HUDEP-2 (cell line): ENCODE results near the gene CEACAM19.
A peak's percentile ranks its signal among the peaks of the same experiment; 100 is the strongest.
"Not testable (repeated sequence)": the region's sequence is repeated elsewhere in the genome, so short reads cannot be mapped to it uniquely, and the experiment has no call there.

ENCODE experiments used
- DNase-seq, 76 experiments: peaks; one replicate each; lab custom pipeline; 2025; ENCODE audit not compliant: unreplicated experiment in 76 of 76; lab: John Stamatoyannopoulos, UW

The CEACAM19 gene

GRCh38 chr19:44670027-44670426 is 1.3 kb upstream of the CEACAM19 start:
- not testable (repeated sequence) for DNase-seq

GRCh38 chr19:44672226-44672625 is 944 bp downstream of the CEACAM19 start:
- no peak for DNase-seq

GRCh38 chr19:44673510-44673909 is 2.2 kb downstream of the CEACAM19 start:
- DNase-seq = no peak

GRCh38 chr19:44675521-44675920 is 4.2 kb downstream of the CEACAM19 start:
- DNase-seq = no peak

- no peak for DNase-seq
Measured at GRCh38 chr19:44677019-44677811, 5.9 kb downstream of the CEACAM19 start.

GRCh38 chr19:44680536-44680935 is 9.3 kb downstream of the CEACAM19 start:
- DNase-seq = no peak

GRCh38 chr19:44681992-44682790 is 10.9 kb downstream of the CEACAM19 start:
- no peak for DNase-seq

- DNase-seq = no peak
Measured at GRCh38 chr19:44682807-44683206, 11.5 kb downstream of the CEACAM19 start.

DNA sequence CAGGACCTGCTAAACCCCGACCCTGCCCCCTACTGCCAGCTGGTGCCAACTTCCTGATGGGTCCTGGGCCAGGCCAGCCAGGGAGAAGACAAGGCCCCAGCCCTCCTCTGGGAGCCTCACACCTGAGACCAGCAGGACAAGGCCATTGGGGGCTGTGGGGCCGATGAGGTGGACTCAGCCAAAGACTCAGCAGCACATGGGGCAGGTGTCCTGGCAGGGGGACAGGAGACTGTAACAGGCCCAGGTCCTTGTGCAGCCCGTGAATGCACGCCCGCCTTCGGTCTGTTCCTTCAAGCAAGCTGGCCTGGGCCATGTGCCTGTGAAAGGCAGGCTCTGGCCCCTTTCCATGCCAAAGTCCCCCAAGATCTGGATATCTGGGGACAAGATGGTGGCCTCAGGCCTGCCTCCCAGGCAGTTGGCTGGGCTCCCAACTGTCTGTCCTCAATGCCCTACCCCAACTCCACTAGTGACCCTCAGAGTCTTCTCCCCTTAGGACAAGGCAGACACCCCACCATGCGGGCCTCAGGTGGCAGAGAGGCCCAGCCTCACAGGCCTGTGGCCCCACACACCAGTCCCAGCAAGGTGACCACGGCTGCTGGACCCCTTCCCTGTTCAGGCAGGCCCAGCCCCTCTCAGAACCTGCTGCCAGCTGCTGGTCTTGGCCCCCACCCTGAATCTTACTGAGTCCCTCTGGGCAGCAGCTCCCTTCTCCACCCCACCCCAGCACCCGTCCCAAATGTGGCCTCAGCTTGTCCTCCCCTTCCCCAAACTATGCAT is 12.3 kb downstream of the CEACAM19 start:
- no peak for DNase-seq

DNA sequence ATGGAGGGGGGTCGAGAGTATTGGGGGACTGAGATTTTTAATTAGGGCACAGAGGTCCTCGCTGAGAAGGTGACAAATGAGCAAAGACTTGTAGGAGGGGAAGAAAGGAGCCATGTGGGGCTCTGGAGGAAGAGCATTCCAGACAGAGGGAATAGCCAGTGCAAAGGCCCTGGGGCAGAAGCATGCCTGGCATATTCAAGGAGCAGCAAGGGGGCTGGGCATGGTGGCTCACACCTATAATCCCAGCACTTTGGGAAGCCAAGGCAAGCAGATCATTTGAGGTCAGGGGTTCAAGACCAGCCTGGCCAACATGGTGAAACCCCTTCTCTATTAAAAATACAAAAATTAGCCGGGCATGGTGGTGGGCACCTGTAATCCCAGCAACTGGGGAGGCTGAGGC is 13.1 kb downstream of the CEACAM19 start:
- DNase-seq = not testable (repeated sequence)

- DNase-seq = no peak
Measured at GRCh38 chr19:44684892-44685863, 13.9 kb downstream of the CEACAM19 start.

DNA sequence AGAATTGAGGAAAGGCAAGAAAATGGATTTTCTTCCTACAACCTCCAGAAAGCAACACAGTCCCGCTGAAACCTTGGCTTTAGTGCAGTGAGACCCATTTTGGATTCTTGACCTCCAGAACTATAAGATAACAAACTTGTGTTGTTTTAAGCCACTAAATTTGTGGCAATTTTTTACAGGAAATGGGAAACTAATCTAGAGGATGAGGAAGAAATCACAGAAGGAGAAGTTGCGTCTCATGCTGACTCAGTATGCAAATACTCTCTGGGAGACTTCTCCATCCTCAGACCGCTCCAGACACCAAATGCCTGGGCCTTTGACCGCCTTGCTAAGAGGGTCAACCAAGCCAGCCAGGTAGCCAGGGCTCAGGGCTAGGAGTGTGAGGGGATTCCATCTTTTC is 14.6 kb downstream of the CEACAM19 start:
- no peak for DNase-seq

DNA sequence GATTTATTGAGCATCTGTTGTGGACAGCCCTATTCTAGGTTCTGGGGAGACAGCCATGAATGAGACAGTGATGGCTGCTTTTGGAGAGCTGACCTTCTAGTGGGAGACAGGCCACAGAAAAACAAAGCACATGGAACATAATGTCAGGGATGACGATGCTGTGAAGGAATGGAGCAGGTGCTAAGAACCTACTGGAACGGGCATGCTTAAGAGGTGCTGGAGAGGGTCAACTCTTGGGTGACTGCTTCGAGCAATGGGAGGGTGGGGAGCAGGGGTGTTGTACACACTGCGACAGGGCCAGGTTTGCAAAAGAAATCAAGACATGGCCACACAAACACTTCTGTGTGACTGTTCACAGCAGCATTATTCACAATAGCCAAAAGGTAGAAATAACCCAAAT is 15.6 kb downstream of the CEACAM19 start:
- DNase-seq = no peak

GRCh38 chr19:44687888-44688287 is 16.6 kb downstream of the CEACAM19 start:
- no peak for DNase-seq

DNA sequence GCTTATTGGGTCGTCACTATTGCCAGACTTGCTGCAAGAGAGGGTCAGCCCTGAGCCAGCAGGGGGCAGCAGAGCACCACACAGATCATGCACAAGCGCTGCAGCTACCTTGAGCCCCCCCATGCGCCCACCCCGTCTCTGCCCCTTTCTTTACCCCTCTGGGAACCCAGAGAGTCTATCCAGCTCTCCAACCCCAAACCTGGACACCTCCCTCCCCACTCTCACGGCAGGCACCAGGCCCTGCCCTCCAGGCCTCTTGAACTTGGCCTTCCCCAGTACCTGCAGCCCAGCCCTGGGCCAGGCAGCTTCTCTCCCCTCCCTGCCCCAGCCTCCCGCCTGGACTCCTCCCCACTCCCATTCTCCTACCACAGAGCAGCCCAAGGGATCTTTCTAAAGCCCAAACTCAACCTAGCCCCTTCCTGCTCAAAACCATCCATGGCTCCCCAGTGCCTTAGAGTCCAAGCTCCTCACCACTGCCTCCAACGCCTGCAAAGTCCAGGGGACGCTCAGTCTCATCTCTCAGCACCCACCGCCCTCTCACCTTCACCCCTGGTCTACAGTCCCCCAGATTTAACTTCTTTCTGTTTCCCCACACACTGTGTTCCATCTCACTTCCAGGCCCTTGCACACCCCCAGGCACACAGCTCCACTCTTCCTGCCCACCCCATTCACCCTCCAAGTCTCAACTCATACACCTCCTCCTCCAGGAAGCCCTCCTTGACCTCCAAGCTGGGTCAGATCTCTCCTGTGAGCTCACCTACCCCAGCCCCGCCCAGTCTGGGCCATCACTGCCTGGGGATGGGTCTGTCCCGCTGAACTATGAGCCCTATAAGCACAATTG is 18.2 kb downstream of the CEACAM19 start:
- DNase-seq = peak in 59 of 76 experiments; percentile 7 to 80 (median 58)

DNA sequence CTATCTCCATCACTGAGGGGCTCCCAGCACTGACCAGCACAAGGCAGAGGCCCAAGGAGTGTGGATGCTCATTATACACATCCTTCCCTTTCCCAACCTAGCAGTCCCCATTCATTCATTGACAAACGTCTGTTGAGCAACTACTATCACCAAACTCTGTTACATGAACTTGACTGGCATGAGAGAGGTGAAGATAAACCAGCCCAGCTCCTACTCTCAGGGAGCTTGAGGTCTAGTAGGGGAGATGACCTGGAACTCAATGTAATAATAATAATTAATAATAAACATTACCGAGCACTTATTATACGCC is 18.8 kb downstream of the CEACAM19 start:
- DNase-seq = no peak

GRCh38 chr19:44692379-44692721 is 21.1 kb downstream of the CEACAM19 start:
- no peak for DNase-seq

DNA sequence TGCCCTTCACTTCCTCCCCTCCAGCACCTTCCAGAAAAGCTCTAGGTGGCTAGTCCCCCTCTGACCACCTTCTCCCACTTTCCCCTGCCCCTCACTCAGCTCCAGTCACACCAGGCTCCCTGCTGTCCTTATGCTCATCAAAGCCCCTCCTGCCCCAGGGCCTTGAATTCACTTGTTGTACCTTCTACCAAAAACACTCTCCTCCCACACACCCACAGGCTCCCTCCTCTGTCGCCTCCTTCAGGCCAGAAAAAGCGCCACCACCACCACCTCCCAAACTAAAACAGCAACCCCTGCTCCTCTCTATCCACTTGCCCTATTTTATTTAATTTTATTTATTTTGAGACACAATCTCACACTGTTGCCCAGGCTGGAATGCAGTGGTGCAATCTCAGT is 22.9 kb downstream of the CEACAM19 start:
- DNase-seq = peak in 37 of 76 experiments; percentile 5 to 56 (median 23)

- DNase-seq = no peak
Measured at GRCh38 chr19:44696939-44697669, 25.8 kb downstream of the CEACAM19 start.
